GM19397 (cell line): ENCODE data around the gene GVQW3.
A peak's percentile ranks its signal among the peaks of the same experiment; 100 is the strongest.

Source experiments
- ATAC-seq: cut with Tn5 transposase; IDR thresholded peaks from one replicate; pipeline ENCODE4 v1.9.1; 2021; ENCODE audit warnings: mild to moderate bottlenecking, moderate library complexity; ENCODE audit not compliant: unreplicated experiment

GVQW3 gene

DNA sequence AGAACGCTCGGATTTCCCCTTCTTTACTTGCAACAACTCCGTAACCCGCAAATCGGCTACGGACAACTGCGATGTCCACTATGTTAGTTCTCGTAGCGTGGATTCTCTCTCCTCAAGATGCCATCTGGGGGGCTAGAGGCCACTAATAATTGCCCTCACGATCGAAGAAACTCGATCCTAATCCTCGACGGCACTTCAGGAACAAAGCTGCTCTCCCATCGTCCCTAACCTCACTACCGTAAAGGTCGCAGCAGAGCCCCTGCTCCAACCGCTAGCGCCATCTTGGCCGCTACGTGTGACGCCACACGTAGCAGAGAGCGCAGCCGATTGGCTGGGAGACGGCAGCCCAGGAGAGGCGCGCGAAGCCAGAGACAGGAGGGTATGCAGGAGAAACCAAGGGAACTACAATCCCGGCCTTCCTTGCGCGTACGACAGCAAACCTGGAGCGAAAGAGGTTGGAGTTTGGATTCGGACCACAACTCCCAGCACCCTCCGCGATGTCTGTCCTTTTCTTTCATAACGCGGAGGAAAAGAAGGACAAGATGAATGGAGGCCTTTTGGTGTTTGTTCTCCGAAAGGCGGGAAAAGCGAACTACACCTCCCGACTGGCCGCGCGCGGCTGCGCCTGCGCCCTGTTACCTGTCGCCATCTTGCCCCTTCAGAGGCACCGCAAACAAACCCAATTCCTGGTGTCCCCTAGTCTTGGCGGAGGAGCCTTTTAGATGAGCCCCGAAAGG, 63.4 kb downstream of the GVQW3 start, which contains the start of gene EMSY:
Gene EMSY, plus strand, starts transcription at position 635 of the 737 bp plus-strand sequence. CDS start 1,921 bp downstream, outside the sequence.
- peak; percentile 95 for ATAC-seq

DNA sequence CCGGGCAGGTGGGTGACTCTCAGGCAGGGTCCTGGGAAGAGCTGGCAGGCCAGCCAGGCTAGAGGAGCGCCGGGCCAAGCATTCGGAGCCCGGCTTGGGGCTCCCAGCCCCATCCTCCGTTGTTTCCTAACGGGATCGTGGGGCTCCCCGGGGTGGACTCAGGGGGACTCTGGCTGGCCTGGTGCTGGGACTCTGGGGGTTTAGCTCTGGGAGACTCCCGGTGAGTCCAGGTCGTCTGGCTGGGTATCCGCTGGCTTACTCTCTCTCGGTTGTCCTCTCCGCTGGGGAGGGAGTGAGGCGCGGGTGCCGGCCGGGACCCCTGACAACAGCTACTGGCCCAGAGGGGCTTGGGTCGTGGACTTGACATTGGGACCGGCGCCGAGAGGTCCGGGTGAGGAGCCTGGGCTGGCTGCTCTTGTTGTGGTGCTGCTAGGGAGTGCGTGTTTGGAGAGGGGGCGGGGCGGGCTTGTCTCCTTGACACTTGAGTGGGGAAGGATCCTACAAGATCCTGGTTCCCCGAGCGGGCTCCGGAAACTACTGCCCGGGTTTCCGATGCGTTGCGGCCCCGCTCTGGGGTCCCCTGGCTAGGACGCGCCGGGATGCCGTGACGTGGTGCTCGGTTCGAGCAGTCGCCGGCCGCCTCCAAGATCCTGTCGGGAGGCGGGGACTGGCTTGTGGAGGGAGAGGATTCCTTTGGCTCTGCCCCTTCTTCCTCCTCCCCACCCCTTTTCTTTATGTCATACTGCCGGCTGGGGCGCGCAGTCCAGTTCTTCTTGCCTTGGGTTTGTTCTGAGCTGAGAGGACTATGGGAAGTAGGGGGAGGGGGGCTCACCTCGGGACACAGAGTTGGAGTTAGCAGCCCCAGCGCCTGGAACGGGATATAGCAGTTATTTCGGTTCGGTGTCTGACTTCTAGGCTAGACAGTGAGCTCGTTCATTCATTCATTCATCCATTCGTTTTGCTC, 64.3 kb downstream of the GVQW3 start:
- ATAC-seq, result peak; percentile 21

DNA sequence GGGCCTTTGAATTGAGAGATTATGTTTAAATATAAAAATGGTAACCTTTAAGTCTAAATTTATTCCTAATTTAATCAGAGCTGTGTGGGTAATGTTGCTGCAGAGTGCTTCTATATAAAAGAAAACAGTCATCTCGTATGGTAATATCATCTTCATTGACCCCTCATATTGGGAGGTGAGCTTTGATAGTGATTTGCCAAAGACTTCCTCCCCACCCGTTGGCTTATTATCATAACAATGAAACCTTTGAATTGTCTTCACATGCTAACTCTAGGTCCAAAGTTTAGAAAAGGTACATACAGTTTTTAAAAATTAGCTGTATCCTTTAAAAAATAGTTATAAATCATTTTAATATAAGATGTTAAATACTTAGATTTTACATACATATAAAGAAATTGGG, 67.4 kb downstream of the GVQW3 start:
- ATAC-seq, result no peak

DNA sequence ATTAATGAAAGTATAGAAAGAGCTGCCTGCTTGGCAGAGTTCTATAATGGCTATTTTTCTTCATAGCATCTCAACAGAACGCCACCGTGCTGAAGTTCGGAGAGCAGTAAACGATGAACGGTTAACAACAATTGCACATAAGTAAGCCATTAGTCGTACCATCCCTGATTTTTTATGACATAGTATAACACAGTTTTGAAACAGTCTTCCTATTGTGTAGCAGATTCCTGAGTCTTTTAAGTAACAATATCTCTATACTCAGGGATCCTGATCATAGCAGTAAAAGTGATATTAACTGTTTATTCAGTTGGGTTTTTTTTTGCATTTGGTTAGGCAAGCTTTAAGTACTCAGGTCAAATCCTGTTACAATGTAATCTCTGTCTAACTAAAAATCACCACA, 72.1 kb downstream of the GVQW3 start:
- no peak for ATAC-seq

DNA sequence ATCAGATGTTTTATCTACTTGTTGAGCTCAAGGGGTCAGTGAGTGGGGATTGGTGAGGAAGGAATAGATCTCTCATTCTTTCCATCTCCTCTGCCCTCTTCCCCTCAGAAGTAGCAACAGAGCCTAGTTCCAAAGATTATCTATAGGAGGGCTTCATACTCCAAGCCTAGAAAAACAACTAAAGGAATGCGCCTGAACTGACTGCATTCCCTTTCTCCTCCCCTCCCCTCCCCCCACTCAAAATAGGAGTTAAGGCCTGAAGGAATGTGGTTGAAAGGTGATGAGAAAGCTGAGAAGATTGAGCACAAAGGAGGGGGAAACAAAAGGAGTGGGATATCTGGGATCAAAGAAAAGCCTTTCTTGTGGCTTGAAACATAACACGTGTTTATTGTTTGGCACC, 74.2 kb downstream of the GVQW3 start:
- no peak for ATAC-seq

DNA sequence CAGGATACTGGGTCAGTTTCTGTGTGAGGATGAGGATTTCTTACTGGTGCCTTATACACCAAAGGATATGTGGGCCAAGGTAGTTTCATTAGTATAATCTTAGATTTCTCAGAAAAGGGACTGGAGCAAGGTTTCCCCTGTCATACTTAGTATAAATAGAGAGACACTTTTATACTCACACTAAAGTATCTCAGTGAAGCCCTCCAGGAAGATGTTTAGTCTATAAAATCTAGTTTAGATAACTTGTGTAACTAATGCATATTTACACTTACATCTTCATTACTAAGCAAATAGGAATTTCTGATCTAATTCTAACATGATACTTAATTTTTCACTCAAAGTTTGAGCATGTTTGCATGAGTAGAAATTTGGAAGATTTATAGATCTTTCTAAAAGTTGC, 74.8 kb downstream of the GVQW3 start:
- ATAC-seq, result no peak

DNA sequence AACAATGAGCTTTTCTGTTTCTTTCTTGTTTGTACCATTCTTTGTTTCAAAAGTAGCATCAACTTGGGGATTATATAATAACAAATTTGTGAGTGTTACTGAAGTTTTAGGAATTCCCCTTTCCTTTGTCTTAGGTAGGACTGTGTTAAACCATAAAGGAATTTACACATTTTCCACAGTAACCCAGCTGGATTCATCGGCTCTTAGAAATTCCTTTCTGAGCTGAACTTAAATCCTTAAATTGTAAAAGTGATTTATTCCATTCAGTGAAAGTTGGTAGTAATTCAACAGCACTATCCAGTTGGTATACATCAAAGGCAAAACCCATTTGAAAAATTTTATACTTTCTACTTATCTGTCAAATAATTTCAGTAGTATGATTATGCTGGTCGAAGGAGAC, 75.4 kb downstream of the GVQW3 start:
- no peak for ATAC-seq
